HG03558 (cell line): ENCODE measurements around the gene GPC2.
"Not testable (repeated sequence)": the region's sequence is repeated elsewhere in the genome, so short reads cannot be mapped to it uniquely, and the experiment has no call there.

ENCODE experiments used
- ATAC-seq: cut with Tn5 transposase; IDR thresholded peaks from one replicate; pipeline ENCODE4 v1.9.1; 2021; ENCODE audit warnings: moderate number of reproducible peaks; ENCODE audit not compliant: unreplicated experiment; ENCODE audit errors: extremely low read depth

The GPC2 gene, protein sequence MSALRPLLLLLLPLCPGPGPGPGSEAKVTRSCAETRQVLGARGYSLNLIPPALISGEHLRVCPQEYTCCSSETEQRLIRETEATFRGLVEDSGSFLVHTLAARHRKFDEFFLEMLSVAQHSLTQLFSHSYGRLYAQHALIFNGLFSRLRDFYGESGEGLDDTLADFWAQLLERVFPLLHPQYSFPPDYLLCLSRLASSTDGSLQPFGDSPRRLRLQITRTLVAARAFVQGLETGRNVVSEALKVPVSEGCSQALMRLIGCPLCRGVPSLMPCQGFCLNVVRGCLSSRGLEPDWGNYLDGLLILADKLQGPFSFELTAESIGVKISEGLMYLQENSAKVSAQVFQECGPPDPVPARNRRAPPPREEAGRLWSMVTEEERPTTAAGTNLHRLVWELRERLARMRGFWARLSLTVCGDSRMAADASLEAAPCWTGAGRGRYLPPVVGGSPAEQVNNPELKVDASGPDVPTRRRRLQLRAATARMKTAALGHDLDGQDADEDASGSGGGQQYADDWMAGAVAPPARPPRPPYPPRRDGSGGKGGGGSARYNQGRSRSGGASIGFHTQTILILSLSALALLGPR

DNA sequence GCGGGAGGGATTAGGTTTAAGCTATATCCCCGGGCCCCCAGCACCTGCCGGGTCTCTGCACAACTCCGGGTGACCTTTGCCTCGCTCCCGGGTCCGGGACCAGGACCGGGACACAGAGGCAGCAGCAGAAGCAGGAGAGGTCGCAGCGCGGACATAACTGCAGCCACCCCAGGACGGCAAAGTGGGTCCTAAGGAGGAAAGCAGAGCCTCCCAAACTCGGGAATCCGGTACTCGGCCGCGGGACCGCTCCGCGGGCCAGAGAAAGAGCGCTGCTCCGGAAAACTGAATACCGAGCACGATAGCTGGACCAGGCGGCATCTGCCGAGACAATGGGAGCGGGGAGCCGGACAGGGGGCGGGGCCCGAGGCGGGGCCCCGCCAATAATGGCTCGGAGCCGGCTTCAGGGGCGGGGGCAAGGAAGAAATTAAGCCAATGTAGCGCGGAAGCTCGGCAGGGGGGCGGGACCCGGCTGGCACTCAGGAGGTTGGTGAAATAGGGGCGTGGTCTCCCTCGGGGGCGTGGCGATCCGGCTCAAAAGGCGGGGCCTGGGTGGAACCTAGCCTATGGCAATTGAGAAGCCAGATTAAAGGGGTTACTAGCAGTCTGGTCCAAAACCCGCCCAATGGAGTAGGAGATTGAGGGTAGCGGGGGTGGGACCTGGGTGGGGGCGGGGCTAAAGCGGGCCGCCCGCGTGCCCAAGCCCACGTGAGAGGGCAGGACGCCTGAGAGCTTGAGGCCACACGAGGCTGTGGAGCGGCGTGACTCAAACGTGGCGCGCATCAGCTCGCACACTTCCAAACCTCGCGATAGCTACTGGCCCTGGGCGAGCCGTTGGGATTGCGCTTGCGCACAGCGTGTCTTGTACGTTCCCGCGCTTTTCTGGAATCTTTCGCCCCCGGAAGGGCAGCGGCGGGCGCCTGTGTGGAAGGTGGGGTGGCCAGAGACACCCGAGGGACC, at the start of gene GPC2, which contains the start of gene STAG3:
TSS of gene GPC2 (minus strand) at position 337 of the 957 bp plus-strand sequence. CDS start at position 155, 182 bp downstream.
TSS of gene STAG3 (plus strand) at position 874 of the 957 bp plus-strand sequence. CDS start 2,639 bp downstream, outside the sequence.
- peak; percentile 41 for ATAC-seq

DNA sequence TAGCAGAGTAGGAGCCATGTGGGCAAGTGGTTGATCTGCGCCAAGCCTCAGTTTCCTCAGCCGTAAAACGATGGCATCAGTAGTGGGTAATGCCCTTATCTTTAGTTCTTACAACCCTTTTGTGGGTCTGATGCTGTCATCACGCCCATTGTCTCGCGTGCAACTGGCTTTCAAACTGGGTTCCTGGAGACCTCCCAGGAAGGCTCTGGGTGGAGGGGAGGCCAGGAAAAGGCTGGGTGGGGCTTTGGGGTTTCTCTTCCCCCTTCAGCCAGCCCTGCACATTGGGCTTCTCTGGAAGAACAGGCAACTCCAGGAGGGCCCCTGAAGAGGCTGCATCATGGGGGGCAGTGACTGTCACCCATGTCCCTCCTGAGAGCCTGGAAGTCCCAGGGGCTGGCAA, 47.7 kb upstream of the GPC2 start:
- not testable (repeated sequence) for ATAC-seq

DNA sequence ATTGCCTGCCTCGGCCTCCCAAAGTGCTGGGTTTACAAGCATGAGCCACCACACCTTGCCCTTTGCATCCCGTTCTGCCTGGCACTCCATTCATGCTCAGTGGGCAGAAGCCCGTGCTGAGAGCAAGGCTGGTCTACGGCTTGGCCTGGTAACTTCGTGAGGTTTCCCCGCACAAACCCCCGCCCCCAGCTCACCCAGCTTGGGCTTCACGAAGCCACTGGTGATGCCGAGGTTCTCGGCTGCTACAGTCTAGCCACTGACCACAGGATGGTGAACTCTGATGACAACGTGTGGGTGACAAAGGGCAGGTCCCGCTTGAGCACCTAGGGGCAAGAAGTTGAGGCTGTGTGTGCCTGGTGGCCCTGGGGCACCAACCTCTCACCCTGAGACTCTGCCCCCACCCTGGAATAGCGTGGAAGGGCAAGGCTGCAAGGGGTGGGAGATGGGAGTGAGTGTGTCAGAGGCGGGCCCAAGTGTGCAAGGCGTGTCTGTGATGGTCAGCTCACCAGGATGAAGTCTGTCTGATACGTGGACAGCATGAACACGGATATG, 46.3 kb upstream of the GPC2 start:
- ATAC-seq: not testable (repeated sequence)

DNA sequence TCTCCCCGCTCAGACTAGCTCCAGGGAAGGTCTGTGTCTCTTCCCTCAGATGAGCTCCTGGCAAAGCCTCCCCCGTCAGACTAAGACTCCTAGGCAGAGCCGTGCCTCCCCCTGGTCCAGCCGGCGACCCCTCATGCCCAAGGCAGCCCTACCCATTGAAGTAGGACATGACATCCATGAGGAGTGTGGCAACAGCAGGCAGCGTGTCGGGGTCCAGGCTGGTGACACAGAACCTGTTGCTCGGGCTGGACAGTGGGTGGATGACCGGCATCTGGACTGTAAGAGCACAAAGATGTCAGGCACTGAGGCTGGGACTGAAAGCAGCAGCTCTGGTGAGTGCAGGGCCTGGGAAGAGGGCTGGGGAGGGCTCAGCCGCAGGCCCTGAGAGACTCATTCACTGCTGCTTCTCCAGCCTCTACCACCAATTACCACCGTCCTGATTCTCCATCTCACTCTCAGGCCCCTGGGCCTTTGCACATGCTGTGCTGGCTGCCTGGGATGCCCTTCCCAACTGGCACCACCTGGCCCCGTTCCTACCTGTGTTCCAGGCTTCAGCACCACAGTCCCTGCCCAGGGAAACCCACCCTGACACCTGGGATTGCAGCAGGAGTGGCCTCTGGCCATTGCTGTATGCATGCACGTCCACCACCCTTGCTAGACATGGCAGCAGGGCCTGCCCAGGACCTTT, 45.4 kb upstream of the GPC2 start:
- no peak for ATAC-seq

DNA sequence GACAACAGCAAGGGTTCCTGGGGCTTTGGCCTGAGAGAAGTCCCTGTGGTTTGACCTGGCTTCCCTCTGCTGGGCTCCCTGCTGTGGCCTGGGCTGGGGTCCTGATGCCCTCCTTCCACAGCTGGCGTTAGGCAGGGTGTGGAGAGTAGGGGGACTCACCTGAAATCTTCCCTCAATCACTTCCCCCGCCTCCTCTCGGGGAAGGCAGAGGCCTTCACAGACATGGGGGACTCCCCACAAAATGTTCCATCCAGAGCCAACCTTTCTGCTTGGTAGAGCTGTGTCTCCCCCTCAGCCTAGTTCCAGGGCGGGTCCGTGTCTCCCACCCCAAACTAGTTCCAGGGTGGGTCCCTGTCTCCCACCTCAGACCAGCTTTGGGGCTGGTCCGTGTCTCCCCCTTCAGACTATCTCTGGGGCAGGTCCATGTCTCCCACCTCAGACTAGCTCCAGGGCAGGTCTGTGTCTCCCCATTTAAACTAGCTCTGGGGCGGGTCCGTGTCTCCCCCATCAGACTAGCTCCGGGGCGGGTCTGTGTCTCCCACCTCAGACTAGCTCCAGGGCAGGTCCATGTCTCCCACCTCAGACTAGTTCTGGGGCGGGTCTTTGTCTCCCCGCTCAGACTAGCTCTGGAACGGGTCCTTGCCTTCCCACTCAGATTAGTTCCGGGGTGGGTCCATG, 44.7 kb upstream of the GPC2 start:
- ATAC-seq: no peak

DNA sequence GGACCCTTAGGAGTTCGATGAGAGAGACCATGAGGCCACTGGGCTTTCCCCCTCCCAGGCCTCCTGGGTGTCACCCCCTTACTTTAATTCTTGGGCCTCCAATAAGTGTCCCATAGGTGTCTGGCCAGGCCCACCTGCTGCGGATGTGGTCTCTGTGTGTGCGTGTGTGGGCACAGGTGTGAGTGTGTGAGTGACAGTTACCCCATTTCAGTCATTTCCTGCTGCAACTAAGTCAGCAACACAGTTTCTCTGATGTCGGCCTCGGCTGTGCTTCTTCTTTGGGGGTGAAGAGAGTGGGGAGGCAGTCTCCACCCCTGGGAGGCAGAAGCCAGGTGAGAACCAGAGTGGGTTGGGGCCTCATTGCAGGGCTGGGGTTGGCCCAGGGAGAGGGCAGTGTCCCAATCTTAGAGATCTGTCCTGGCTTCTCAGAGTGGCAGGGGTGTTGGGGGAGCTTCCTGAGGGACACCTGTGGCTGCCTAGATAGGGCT, 44.1 kb upstream of the GPC2 start:
- ATAC-seq: no peak

DNA sequence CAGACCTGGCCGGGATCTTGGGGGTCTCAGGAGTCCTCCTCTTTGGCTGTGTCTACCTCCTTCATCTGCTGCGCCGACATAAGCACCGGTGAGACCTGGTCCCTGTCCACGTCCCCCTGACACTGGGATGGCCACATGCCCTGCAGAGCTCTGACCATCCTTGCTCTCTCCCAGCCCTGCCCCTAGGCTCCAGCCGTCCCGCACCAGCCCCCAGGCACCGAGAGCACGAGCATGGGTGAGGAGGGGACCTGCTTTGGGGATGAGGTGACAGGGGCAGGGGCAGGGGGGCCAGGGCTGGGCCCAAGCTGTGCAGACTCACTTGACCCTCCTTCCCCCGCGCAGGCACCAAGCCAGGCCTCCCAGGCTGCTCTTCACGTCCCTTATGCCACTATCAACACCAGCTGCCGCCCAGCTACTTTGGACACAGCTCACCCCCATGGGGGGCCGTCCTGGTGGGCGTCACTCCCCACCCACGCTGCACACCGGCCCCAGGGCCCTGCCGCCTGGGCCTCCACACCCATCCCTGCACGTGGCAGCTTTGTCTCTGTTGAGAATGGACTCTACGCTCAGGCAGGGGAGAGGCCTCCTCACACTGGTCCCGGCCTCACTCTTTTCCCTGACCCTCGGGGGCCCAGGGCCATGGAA, 43.5 kb upstream of the GPC2 start:
- no peak for ATAC-seq

DNA sequence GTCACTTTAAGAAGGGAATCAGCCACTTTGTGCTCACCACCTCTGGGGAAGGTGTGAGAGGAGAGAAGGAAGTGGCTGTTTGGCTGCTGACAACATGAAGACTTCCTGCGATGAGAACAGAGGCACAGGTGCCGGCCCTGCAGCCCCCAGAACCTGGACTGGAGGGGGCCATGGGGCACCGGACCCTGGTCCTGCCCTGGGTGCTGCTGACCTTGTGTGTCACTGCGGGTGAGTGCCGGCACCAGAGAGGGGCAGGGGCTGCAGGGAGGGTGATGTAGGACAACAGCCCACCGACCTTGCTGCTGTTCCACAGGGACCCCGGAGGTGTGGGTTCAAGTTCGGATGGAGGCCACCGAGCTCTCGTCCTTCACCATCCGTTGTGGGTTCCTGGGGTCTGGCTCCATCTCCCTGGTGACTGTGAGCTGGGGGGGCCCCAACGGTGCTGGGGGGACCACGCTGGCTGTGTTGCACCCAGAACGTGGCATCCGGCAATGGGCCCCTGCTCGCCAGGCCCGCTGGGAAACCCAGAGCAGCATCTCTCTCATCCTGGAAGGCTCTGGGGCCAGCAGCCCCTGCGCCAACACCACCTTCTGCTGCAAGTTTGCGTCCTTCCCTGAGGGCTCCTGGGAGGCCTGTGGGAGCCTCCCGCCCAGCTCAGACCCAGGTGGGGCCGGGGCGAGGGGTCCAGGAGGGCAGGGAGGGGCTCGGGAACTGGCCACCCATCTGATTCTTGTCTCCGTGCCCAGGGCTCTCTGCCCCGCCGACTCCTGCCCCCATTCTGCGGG, 42.8 kb upstream of the GPC2 start, which contains the start of gene PVRIG:
TSS of gene PVRIG (plus strand) at position 149 of the 785 bp plus-strand sequence. CDS start at position 171, 22 bp downstream.
- not testable (repeated sequence) for ATAC-seq

DNA sequence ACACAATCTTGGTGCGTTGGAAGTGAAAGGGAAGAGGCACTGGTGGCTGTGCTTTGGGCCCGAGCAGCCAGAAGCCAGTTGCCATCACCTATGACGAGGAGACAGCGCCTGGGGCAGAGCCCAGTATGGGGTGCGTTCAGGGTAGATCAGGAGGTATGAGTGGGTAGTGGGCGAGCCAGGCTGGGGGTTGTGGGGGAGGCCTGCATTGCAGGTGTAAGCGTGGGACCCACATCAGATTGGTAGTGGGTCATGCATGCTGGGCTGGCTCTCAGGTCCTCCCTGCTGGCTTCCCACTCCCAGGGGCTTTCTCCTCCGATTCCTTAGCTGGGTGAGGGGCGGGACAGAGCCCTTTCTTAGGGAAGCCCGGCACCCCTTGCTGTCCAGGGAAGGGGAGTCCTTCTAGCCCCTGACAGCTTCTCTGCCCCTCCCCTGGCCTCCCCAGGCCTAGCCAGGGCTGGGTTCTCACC, 42.1 kb upstream of the GPC2 start:
- no peak for ATAC-seq

DNA sequence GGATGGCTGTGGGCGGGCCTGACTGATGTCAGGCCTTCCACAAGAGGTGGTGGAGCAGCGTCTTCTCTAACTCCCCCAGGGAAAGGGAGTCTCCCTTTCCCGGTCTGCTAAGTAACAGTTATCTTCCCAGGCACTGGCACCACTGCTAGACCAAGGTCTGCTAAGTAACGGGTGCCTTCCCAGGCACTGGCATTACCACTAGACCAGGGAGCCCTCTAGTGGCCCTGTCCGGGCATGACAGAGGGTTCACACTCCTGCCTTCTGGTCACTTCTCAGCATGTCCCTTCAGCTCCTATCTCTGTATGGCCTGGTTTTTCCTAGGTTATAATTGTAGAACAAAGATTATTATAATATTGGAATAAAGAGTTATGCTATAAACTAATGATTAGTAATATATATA, 40.8 kb upstream of the GPC2 start:
- ATAC-seq: not testable (repeated sequence)

DNA sequence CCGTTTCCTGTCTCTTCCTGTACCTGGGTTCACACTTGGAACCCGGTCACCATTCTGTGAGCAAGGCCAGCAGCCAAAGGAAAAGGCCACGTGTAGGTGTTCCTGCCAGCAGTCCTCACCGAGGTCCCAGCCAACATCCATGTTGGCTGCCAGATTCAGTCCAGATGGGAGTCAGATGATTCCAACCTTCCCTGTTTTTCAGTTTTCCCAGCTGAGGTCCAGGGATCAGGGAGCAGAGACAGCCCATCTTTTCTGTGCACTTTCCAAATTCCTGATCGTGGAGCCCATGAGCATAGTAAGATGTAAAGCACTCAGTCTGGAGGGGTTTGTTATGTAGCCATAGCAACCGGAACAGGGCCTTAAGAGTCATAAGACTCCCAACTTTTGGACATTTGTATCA, 38.7 kb upstream of the GPC2 start:
- no peak for ATAC-seq

DNA sequence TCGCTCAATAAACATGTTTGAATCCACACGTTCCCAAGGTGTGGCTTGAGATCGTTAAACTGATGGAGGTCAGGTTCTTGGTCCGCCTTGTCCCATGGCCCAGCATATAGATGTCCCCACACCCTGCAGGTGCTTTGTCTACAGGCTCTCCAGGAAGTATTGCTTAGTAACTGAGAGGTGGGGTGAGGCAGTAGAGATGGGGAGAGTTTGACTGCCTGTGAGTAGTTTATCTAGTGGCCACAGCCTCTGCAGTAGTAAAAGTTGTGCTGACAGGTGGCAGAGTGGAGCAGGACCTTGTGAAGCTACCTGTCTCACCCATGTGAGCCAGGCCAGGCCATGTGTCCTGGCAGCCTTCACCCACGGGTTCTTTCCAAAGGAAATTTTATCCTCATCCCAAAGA, 37.2 kb upstream of the GPC2 start:
- not testable (repeated sequence) for ATAC-seq

DNA sequence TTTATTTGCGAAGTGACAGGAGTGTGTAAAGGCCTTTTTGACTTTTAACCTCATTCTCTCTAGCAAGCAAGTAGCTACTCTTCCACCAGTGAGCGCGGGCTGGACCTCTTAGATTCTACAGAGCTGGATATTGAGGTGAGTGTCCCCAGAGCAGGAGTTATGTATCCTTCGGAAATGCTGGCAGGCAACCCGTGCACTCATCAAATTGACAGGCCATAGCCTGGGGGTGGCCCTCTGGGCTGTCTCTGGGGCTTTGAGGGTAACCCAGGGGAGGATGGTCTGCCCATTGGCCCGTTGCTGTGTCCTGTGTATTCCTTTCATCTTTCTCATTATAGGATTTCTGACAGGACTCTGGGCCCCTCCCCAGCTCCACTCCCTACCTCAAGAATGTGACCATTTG, 36.5 kb upstream of the GPC2 start:
- no peak for ATAC-seq

DNA sequence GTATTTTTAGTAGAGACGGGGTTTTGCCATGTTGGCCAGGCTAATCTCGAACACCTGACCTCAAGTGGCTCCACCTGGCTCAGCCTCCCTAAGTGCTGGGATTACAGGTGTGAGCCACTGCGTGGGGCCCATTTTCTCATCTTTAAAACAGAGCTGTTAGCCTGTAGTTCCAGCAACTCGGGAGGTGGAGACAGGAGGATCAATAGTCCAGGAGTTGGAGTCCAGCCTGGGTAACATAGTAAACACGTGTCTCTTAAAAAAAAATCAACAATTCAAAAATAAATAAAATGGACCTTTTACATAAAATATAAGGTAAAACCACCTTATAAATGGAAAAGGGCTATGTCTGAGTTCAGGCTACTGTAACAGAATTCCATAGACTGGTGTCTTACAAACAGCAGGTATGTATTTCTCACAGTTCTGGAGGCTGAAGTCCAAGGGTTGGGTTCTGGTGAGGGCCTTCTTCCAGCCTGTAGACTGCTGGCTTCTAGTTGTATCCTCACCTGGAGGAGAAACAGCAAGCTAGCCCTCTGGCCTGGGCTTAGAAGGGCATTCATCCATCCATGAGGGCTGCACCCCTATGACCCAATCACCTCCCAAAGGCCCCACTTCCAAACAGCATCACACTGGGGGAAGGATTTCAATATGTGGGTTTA, 35.6 kb upstream of the GPC2 start:
- no peak for ATAC-seq

DNA sequence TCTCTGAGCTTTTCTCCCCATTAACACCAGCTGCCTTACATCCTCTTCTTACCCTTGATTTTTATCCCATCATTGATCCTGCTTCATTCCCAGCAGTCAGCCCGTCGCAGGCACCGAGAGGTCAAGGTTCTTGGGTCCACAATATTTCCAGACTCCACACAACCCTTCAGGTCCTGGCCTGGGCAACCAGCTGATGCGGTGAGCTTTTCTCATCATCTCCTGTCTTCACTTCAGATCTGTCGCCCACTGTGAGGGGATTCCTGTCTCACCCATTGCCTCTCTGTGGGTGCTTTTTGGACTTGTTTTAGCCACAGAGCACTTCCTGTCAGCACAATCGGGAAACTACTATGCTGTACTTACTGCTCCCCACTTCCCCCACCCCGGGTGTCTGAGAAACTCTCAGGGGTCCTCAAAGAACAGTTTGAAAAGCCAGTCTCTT, 34.2 kb upstream of the GPC2 start:
- no peak for ATAC-seq

DNA sequence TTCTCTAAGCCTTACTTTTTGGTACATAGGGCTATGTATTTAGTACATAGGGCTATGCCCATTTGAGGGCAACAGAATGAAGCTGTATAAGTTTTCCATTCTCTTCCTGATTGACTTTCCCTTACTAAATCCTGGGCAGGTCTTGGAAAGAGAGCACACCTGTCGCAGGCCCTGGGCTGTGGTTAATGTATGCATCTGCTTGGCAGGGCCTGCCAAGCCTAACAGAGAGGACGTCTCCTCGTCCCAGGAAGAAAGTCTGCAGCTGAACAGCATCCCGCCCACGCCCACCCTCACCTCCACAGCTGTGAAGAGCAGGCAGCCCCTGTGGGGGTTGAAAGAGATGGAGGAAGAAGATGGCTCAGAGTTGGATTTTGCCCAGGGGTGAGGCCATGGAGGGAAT, 33.6 kb upstream of the GPC2 start:
- no peak for ATAC-seq

DNA sequence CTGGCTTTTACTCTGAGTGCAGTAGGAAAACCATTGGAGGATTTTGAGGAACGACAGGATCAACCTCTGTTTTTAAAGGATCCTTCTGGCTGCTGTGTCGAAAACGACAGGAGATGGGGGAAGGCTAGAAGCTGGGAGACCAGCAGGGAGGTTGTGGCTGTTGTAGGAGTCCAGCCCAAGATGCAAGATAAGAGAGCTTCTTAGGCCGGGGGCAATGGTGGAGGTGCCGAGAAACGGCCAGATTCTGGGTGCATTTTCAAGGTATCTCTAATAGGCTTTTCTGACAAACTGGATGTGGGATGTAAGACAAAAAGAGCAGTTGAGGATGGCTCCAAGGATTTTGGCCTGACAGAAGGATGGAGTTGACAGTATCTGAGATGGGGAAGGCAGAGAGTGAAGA, 32.3 kb upstream of the GPC2 start:
- ATAC-seq: no peak
